HG03103 (cell line): ENCODE data around the gene CT47C1.

Experiments used
- ATAC-seq: cut with Tn5 transposase; IDR thresholded peaks from one replicate; pipeline ENCODE4 v1.9.1; 2021; ENCODE audit warnings: low read depth; ENCODE audit not compliant: unreplicated experiment

Gene CT47C1

GRCh38 chrX:119073200-119073905 is 560 bp downstream of the CT47C1 start:
- ATAC-seq = no peak

GRCh38 chrX:119073911-119074310 is 1.1 kb downstream of the CT47C1 start:
- ATAC-seq = no peak

- ATAC-seq = no peak
Measured at GRCh38 chrX:119075270-119076025, 2.7 kb downstream of the CT47C1 start.

- no peak for ATAC-seq
Measured at GRCh38 chrX:119082278-119082677, 9.5 kb downstream of the CT47C1 start.

GRCh38 chrX:119084766-119085165 is 12.0 kb downstream of the CT47C1 start:
- ATAC-seq = no peak

GRCh38 chrX:119087121-119087520 is 14.3 kb downstream of the CT47C1 start:
- ATAC-seq = no peak

- ATAC-seq = no peak
Measured at GRCh38 chrX:119089619-119090018, 16.8 kb downstream of the CT47C1 start.

GRCh38 chrX:119090627-119091026 is 17.8 kb downstream of the CT47C1 start:
- no peak for ATAC-seq

GRCh38 chrX:119093991-119094735 is 21.4 kb downstream of the CT47C1 start:
- no peak for ATAC-seq

GRCh38 chrX:119094819-119095218 is 22.0 kb downstream of the CT47C1 start:
- ATAC-seq = no peak

GRCh38 chrX:119095936-119096335 is 23.1 kb downstream of the CT47C1 start:
- no peak for ATAC-seq

- no peak for ATAC-seq
Measured at GRCh38 chrX:119101168-119101567, 28.4 kb downstream of the CT47C1 start.

- ATAC-seq = no peak
Measured at GRCh38 chrX:119105826-119106225, 33.0 kb downstream of the CT47C1 start.

GRCh38 chrX:119107206-119107605 is 34.4 kb downstream of the CT47C1 start:
- no peak for ATAC-seq

GRCh38 chrX:119118780-119119395 is 46.1 kb downstream of the CT47C1 start:
- ATAC-seq = peak; percentile 67

- ATAC-seq = no peak
Measured at GRCh38 chrX:119121341-119121740, 48.5 kb downstream of the CT47C1 start.
